T47D (cell line): ENCODE measurements around the gene MYOZ3.

ENCODE experiments used
- DNase-seq, 2 experiments: peaks; one replicate each; pipeline versions ENCODE4 v3.0.0 to v3.0.0-alpha.2; 2011 to 2012; ENCODE audit warnings: low read depth in 1 of 2, low spot score in 1 of 2
- JUND ChIP-seq: IDR thresholded peaks from 2 replicates; pipeline ENCODE4 v1.6.1; 2012; ENCODE audit warnings: low read depth
- in situ Hi-C: cut with HindIII; loops from 2 replicates; pipeline ENCODE4 v1.10.0; 2016; ENCODE audit warnings: low sequenced_read_pairs, low pct_unique_long_range_greater_than_20kb

Gene MYOZ3

DNA sequence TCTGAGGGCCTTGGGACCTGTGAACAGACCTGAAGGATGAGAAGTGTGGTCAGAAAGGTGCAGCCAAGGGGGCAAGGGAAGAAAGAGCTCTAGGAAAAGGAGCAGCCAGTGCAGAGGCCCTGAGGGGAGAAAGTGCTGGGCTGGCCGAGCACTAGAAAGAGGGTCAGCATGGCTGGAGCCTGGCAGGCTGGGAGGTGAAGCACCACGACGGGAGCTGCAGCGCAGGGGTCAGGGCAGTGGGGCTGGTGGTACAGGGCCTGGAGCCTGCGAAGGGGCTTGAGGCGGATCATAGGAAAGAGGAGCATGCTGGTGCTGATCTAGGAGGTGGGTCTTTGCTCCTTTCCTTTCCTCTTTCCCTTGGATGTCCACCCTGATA is 29.7 kb upstream of the MYOZ3 start:
- TF ChIP-seq JUND, result no peak
- DNase-seq, result no peak
- in situ Hi-C loops, result no loop called here

DNA sequence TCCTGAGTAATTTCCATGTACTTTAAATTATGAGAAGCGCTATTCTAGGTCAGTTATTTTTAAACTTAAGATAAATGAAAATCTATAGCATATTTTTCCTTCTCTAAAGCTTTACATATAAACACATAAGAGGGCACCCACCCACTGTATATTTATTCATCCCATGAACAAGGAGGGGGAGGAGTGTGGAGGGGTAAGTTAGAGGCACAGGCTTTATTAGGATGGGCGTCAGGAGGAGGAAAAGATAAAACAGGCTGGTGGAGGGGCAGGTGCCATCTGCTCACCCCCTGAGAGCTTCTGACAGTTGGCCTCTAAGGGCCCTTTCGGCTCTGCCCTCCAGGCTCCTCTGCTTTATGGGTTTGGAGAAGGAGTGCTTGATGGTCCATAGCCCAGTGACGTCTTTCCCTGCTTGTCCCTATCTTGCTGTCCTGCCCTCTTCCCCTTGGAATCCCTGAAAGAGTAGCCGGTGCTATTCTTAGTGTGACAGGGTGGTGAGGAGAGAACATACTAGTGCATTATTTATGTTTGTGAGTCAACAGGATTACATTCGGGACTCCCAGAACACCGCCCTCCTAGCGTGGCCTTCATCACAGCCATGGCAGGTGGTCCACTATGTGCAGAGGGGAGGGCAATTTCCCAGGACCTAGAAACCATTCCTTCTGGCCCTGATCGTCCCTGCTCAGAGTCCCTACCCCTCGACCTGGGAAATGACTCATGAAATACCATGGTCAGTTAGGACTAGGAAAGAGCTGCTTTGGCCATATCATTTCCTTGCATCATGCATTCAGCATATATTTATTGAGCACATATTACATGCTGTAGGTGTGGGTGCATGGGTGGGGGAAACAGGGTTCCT is 28.5 kb upstream of the MYOZ3 start:
- in situ Hi-C loops, result no loop called here

DNA sequence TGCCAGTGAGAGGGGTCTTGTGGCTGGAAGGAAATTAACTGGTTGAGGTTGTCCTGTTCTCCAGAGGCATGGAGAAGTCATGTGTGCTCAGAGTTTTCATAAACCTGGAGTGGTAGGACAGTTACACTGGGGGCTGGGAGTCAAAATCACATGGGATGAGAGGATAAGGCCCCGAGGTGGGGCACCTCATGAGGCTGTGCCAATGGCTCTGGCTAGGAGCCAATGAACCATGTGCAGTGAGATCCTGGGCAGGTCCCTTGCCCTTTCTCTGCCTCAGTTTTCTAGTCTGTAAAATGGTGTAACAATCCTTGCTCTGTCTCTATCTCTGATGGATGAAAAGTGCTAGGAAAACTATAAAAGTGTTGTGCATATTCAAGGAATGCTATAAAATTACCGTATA is 27.6 kb upstream of the MYOZ3 start:
- in situ Hi-C loops, result no loop called here
- no peak for DNase-seq

More for the DNA sequence above, 28.5 kb upstream of the MYOZ3 start:
- TF ChIP-seq JUND, result no peak
- DNase-seq, result no peak

DNA sequence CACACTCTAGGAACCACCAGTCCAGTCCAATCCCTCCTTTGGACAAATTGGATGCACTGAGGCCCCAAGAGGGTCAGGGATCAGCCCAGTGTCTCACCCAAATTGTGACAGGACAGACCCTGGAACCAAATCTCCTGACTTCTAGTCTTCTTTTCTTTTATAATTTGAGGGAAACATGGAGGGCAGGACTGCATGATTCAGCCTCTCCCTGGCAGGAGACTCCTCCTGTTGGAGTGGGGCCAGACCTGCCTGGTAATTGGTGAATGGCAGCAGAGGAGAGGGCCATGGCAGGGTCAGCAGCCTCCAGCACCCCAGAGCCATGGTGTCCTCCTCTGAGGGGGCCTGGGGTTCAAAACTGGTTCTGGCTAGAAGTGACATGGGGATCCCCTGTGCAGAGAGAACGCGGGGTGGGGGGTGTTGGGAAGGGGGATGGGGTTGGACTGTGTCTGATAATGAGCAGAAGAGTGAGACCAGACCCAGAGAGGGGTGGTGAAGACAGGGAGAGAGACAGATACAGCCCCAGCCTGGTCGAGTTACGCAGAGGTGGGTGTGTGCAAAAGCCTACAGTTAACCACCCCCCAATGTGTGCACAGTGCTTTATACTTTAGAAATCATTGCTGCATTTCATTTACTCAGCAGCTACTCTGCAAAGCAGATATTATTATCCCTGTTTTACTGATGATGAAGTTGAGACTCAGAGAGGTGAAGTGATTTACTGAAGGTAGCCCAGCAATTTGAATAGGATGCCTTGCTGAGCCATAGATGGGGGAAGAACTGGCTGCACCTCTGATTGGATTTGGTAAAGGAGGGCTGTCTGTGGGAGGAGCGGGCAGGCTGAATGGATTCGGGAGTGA is 24.4 kb upstream of the MYOZ3 start:
- DNase-seq, result peak in 1 of 2 experiments; percentile 66
- in situ Hi-C loops, result no loop called here
- TF ChIP-seq JUND, result no peak

More for the DNA sequence above, 27.6 kb upstream of the MYOZ3 start:
- TF ChIP-seq JUND, result no peak

DNA sequence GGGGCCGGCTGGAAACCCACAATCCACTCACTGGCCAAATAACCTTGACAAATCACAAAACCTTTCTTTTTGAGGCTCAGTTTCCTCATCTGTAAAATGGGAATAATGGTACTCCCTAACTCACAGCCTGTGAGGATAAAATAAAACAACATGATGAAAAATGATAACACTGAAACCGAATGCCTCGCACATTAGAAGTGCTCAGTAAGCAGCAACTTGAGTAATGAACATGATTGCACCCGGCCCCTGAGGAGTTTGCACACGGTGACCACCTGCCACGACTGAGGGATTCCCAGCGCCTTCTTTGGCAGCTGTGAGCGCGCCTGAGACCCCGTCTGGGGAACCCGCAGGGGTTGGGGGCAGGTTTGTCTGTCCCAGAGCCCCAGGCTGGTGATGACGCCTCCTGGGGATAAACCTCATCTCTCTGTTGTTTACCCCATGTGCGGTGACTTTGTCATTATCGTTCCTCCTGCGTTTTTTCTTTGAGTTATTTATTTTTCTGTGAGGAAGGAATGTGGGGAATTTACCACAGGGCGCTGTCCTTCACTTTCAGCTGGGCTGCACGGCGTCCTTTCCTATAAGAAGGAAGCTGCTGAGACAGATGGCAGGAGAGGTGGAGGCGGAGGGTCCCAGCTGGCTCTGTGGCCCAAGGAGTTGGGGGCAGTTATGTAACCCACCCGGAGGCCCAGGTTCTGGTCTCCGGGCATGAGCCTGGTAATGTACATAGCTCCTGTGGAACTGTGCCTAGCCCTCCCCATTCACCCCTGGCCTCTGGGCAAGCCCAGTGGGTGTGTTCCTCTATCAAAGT is 23.6 kb upstream of the MYOZ3 start:
- TF ChIP-seq JUND, result no peak
- DNase-seq, result peak; percentile 80 to 90
- in situ Hi-C loops, result no loop called here

DNA sequence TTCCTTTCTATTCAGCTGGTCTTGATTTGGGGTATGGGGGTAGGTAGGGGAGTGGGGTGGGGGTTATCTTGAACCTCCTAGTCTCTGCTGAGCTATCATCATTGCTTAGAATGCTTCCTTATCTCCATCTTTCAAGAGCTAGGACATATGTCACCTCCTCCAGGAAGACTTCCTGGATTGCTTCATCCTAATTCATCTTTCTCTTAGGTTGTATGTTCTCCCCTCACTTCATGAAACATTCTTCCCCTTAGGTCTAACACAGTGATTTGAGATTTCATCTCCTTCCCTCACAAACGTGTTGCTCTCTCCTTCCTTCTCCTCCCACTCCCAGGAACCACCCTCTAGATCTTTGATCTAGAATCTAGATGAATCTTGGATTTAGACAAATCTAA is 23.0 kb upstream of the MYOZ3 start:
- DNase-seq, result no peak
- in situ Hi-C loops, result no loop called here
- TF ChIP-seq JUND, result no peak

DNA sequence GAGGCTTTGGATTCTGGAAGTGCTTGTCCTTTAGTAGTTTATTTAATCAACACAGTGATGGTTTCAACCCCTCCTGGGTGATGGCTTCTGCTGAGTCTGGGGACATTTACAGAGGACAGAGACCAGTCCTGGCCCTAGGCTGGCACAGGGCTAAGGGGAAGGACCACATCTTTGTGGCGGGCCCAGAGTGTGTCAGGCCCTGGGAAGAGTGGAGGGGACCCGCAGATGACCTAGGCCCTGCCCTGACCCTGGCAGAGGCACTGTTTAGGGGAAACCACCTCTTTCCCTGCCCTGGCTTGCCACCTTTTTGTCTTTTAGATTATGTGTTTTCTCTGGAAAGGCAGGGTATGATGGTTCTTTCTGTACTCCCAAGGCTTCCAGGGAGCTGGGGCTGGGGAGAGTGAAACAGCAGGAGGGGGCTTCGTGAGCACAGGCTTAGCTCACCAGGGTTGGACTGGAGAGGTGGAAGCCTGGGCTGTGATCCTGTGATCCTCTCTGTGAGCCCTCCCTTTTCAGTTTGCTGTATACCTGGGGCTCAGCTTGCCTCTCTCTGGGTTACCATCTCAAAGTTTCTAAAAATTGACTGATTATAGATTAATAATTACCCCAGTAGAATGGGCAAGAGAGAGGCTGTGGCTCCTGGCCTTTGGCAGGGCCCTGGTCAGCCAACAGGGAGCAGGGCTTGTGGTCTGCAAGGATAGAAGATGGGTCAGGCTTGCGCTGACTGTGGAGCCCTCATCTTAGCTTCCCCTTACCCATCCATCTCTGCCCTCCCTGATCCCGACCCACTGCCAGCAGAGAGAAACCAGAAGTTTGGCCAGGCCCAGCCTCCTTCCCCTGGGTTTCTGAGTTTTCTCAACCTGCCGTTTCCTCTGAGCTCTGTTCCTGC is 22.3 kb upstream of the MYOZ3 start:
- no peak for DNase-seq
- in situ Hi-C loops, result no loop called here
- no peak for TF ChIP-seq JUND

DNA sequence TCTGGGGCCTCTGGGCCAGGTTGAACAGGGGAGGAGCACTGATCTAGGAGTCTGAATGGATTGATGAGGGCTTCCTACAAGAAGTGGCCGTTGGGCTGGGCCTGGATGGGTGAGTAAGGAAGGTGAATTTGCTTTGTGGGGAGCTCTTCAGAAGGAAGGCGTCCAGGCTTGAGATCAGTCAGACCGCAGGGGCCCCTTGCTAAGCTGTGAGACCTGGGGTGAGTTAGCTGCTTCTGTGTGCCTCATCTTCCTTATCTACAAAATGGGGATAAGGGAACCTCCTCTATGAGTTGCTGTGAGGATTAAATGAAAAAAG is 21.7 kb upstream of the MYOZ3 start:
- in situ Hi-C loops, result no loop called here
- DNase-seq, result no peak
- TF ChIP-seq JUND, result no peak

DNA sequence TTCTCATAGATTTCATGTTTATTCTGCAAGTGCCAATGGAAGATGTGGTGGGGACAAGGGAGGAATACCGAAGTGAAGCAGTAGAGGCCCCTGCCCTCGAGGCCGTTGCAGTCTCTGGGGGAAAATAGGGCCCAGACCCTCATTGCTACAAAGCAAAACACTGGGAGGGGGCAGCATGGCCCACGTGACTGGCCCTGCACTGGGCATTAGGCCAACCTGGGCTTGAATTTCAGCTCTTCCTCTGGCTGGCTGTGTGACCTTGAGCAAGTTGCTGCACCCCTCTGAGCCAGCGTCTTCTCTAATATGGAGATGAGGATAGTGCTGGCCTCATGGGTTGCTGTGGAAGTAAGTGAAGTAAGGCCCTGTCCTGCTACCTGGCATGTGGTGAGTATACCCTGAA is 21.3 kb upstream of the MYOZ3 start:
- in situ Hi-C loops, result no loop called here
- no peak for TF ChIP-seq JUND
- no peak for DNase-seq

DNA sequence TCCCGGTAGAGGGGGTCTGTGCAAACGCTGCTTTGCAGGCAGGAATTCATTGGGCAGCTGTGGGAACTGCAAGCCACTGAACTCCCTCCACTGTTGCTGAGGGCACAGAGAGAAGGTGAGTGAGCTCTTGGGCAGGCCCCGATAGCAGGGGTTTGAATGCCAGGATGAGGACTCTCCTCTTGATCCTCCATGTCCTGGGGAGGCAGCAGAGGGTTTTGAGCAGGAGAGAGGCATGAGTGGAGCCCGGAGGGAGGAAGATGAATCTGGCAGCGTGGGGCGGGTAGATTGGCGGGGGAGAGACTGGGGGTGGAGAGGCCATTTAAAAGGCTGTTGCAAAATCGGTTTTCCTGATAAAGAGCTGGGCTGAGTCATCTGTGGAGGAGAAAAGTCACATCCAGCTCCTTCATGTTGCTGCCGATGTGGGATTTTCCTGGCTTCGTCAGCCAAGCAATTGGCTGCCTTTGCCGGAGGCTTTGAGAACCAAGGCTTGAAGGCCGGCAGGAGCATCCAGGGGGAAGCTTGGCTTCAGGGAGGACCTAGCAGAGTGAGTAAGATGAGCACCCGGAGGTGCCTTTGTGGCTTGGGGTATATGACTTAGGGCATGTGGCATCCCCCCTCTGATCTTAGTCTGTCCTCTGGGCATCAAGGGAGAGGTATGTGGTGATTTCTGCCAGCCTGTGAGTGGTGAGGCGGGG is 20.6 kb upstream of the MYOZ3 start, which contains the start of gene SYNPO:
TSS of gene SYNPO (plus strand) at position 350 of the 695 bp plus-strand sequence. CDS start 7,616 bp downstream, outside the sequence.
- in situ Hi-C loops, result no loop called here
- no peak for DNase-seq
- TF ChIP-seq JUND, result no peak

DNA sequence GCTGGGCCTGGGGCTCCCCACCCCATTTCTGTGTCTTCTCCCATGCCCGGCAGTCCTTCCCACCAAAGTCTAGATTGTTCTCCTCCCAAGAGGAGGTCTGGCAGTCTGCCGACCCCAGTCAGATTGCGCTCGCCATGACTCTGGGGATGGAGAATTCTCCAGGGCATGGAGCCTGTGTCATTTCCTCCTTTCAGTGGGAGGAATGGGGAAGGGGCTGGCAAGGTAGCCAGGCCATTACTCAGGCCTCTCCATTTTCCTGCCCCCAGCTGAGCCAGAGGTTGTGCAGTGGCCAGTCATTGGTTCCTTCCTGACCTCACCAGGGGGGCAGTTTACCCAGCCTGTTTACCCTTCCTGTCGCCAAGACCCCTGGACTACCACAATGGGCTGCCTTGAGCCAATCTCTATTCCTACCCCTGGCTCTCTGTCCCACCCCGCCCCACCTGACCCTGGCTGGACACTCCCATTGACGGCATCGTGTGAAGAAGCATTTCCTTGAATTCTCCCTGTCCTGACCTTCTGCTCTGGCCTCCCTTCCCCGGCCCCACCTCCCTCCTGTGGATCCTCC is 20.0 kb upstream of the MYOZ3 start:
- in situ Hi-C loops, result no loop called here
- no peak for TF ChIP-seq JUND
- DNase-seq, result no peak
